MM.1S (cell line): ENCODE measurements around the gene CSNK1E.

Source experiments
- EZH2 ChIP-seq: fragments of 300-600 bp; sonication (generic); optimal IDR thresholded peaks from 2 replicates; pipeline ENCODE3; 2017; ENCODE audit warnings: low read depth, mild to moderate bottlenecking, antibody characterized with exemption, low read length, mixed read lengths
- TF ChIP-seq, protein P1 (sequence below): fragments of 300-600 bp; sonication (generic); IDR thresholded peaks from 2 replicates; pipeline ENCODE4 v1.5.1; 2016; ENCODE audit warnings: antibody characterized with exemption, low read length, mixed read lengths

DNA sequence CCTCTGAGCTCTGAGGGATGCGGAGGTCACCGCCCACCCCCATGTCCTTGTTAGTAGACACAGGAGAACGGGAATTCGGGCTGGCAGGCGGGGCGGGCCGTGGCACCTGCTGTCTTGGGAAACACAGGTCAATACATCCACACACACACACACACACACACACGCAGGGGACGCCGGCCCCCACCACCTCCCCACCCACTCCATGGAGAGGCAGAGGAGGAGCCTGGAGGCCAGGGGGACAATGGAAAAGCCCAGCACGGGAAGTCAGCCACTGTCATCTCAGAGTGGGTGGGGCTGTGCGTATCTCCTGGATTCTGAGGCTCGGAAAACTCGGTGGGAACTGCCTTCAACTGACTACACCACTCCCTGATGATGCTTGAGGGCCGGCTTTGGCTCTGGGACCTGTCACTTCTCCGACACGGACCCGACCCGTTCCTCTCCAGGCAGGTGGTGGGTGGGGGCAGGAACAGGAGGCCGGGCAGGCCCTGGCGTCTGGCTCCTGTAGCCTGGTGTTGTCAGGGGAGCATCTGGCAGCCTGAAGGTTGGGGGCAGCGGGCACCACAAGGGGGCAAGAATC is 25.9 kb downstream of the CSNK1E start:
- TF ChIP-seq, protein P1, sequence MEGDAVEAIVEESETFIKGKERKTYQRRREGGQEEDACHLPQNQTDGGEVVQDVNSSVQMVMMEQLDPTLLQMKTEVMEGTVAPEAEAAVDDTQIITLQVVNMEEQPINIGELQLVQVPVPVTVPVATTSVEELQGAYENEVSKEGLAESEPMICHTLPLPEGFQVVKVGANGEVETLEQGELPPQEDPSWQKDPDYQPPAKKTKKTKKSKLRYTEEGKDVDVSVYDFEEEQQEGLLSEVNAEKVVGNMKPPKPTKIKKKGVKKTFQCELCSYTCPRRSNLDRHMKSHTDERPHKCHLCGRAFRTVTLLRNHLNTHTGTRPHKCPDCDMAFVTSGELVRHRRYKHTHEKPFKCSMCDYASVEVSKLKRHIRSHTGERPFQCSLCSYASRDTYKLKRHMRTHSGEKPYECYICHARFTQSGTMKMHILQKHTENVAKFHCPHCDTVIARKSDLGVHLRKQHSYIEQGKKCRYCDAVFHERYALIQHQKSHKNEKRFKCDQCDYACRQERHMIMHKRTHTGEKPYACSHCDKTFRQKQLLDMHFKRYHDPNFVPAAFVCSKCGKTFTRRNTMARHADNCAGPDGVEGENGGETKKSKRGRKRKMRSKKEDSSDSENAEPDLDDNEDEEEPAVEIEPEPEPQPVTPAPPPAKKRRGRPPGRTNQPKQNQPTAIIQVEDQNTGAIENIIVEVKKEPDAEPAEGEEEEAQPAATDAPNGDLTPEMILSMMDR, result no peak
- TF ChIP-seq EZH2, result no peak
